Activated T-cell treated with anti-CD3 and anti-CD28 coated beads, Interleukin-2, amount 50 U/mL, for 48 hours (primary cell): ENCODE measurements around the gene BST1.

Experiments used
- DNase-seq, 2 experiments: peaks; one replicate each; pipeline ENCODE4 v3.0.0-alpha.2; 2020

The BST1 gene

GRCh38 chr4:15677507-15677988 is 25.3 kb upstream of the BST1 start:
- no peak for DNase-seq

GRCh38 chr4:15681067-15681371 is 21.8 kb upstream of the BST1 start:
- no peak for DNase-seq

DNA sequence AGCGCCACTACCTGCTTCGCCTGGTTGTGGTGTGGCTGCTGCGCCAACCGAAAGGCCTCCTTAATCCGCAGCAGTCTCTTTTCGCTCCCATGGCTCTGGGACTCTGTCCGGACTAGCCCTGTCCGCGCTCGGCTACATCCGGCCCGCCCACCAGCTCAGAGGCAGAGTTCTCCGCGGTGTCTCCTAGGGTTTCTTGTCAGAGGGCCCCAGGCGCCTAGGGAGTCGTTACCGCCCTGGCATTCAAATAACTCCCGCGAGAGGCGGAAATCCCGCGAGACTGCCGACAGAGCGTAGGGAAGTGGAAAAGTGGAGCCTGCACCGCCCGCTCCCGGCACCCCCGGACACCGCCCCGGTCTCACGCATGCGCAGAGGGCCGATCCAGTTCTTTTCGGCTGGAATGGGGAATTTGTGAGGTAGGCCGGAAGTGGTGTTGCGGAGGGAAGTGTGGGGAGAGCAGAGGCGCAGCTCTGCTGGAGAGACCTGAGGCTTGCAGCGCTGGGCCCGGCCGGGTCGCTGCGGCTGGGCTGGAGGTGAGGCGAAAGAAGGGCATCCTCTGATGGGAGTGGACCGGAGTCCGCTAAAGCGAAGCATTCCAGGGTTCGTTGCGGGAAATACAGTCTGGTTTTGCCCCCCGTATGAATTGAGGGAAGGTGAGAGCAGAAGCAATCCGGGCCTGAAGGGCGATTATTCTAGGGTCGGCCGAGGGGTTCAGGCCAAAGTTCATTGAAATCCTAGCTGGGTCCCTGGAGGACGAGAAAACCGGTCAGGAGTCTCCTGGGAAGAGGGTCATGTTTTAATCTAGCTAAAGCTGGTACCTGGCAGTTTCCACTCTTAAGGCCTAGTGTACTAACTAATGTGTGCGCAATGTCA is 21.3 kb upstream of the BST1 start, which contains the start of gene FAM200B:
FAM200B (plus strand) TSS at position 456 of the 870 bp plus-strand sequence. CDS start 5,151 bp downstream, outside the sequence.
- peak; percentile 100 for DNase-seq

DNA sequence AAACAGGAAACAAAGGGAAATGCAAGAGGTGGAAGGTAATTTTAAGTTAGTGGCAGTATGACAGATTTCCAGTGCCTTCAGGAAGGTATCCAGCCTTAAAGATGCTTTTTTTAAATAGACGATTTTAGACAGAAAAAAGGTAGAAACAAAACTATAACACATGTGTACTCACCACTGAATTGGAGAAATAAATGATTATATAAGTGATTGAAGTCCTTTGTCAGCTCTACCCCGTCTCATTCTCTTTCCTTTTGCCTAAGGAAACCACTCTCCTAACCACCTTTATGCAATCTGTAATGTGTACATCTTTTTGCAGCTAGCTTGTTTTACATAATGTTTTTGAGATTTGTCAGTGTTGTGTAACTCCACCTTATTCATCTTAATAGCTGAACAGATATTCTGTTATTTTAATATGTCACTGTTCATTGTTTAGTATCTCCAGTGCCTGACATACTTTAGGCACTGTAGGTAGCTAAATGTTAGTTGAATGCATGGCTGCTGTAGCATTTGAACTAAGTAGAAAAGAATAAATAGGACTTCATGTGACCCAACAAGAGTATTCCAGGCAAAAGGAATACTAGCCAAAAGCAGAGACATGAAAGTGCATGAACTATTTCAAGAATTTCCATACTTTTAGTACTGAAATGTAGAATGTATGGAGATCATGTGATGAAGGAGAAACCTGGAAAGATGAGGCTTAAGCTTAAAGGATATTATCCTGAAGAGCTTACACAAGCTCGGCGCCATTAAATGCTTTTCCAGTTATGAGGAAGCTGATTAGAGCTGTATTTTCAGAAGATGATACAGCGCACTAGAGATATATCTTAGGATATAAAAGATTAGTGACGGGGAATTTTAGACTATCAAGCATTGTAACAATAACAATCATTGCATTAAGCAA is 20.4 kb upstream of the BST1 start:
- DNase-seq = no peak

DNA sequence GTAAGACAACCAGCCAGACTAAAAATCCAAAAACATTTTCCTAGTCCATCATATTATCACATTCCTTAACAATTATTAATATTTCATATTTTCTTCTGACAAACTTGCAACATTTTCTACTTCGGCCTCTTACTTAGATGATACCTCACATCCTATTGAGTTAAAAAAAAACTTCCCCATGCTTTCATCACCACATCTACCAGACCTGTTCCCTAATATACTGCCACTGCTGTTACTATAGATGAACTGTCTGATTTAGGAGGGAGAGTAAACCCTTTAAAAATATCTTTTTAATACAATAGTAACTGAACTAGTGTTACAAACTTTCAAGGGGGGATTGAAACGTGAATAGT is 19.7 kb upstream of the BST1 start:
- DNase-seq = no peak

GRCh38 chr4:15684498-15684897 is 18.4 kb upstream of the BST1 start:
- DNase-seq = no peak

GRCh38 chr4:15688051-15688450 is 14.8 kb upstream of the BST1 start:
- no peak for DNase-seq

- no peak for DNase-seq
Observed at GRCh38 chr4:15689540-15689939, 13.3 kb upstream of the BST1 start.

- DNase-seq = no peak
Observed at GRCh38 chr4:15690020-15690809, 12.7 kb upstream of the BST1 start.

GRCh38 chr4:15691346-15692135 is 11.3 kb upstream of the BST1 start:
- DNase-seq = no peak

DNA sequence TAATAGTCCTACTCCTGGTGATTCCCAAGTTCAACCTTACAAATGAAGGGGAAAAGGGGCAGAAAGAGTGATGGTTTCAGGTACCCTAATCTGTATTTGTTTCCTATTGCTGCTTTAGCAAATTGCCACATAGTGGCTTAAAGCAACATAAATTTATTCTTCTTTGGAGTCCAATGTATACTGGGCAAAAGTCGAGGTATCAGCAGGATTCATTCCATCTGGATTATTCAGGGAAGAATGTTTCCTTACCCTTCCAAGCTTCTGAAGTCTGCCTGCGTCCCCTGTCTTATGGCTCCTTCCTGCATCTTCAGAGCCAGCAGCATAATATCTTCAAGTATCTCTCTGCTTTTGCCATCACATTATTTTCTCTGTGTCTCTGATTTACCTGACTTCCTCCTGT is 10.3 kb upstream of the BST1 start:
- DNase-seq = no peak

DNA sequence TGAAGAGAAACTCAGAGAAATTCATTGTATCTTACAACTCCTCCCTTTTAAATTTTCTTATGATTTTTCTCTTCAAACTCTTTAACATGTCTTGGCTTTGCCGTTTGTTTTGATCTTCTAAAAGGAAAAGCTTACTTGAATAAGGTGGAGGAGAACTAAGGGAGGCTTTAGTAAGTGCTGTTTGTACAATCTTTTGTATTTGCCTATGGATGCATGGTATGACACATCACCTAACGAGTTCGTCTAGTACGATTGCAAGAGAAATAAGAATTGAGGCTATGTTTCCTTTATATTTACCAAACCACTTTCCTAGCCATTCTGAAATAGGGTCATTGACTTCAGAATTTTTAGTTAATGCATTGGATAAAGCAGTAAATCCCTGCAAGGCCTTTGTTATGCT is 8.4 kb upstream of the BST1 start:
- DNase-seq = no peak

DNA sequence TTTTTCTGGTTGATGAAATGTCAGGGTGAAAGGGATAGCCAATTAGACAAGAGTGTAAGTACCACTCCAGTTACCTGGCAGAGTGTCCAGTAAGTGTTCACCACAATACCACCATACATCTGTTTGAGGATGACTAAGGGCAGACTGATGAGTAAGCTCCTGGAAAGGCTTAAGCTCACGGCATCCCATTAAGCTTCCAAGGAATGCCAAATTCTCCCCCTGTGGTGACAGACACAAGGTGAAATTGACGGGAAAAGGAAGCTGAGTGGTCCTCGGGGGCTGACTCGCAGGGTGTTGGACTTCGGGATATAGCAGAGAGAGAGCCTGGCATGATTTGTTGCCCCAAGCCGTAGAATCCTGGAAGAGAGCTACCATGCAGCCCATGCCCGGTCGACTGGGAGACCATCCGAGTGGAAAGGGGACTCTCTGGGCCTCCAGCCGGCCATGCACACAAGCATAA is 7.6 kb upstream of the BST1 start:
- no peak for DNase-seq

GRCh38 chr4:15695729-15696128 is 7.1 kb upstream of the BST1 start:
- no peak for DNase-seq

GRCh38 chr4:15696866-15697265 is 6.0 kb upstream of the BST1 start:
- DNase-seq = no peak

GRCh38 chr4:15703439-15703838 is 574 bp downstream of the BST1 start:
- no peak for DNase-seq

DNA sequence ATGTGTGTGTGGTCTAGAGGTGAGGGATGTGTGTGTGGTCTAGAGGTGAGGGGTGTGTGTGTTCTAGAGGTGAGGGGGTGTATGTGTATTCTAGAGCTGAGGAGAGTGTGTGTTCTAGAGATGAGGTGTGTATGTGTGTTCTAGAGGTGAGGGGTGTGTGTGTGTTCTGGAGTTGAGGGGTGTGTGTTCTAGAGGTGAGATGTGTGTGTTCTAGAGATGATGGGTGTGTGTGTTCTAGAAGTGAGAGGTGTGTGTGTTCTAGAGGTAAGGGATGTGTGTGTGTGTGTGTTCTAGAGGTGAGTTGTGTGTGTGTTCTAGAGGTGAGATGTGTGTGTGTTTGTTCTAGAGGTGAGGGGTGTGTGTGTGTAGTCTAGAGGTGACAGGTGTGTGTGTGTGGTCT is 1.3 kb downstream of the BST1 start:
- no peak for DNase-seq

DNA sequence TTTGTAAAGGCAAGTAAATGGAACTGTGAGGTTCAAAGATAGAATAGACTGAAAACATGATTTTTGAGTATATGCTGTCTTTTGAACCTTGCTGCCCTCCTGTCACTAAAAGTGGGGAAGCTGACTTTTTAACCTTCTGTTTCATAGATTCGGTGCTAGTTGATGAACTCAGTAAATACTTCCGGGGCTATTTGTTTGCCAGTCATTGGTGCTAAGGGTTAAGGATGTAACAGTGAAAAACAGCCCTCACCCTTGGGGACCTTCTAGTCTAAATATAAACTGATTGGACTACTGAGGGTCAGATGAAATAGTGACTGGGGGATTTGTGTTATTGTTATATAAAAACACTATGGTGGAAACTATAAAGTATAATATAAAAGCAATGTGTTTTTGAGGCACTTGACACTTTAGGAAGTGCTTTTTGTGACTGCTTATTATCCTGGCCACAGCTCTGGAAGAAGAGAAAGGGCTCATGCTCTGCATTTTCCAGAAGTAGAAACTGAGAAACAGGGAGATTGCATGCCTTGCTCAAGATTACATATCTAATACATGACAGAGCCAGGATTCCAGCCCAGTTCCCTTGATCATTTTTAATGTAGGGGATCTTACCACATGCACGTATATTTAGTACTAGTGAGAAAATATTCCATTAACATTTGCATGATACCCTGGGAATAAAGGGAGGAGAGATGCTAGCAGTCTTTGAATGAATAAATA is 3.9 kb downstream of the BST1 start:
- DNase-seq = no peak

GRCh38 chr4:15707363-15707715 is 4.5 kb downstream of the BST1 start:
- DNase-seq = no peak

DNA sequence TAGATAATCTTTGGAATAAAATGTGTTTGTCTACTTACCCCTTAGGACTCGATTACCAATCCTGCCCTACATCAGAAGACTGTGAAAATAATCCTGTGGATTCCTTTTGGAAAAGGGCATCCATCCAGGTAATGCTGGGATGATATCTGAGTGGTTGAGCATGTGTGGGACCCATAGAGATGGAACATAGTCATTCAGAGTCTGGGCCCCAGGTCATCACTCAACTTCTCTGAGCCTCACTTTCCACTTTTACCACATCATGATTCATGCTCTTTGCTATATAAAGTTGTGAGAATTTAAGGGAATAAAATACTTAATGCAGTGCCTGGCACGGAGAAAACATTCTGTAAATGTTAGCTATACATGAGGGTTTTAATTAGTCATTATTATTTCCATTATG is 8.9 kb downstream of the BST1 start:
- no peak for DNase-seq

GRCh38 chr4:15712214-15712613 is 9.3 kb downstream of the BST1 start:
- DNase-seq = no peak

DNA sequence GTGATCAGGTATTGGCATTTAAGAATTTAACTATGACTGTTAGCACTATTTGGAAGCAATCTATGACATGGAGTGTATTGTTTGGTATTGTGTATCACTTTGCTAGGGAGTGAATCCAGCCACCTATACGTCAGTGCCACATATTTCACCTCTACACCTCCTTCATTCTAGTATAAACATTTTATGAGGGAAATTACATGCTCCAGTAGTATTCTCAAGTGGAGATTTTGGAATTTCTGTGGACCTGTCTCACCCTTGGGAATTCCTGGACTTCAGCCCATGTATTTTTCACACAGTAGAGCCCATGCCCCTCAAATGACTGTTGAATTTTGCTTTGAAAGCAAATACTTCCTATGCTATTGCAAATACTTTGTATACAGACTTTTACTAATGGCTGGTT is 11.3 kb downstream of the BST1 start:
- DNase-seq = no peak
